IMR-90 (cell line): ENCODE results near the gene NRP1. TPM values are rescaled to one million over a fixed set of nuclear protein-coding genes. Genes with fewer than 3 reads are reported as not detected.

Experiments used
- ATAC-seq: fragments of 200-7000 bp; cut with Tn5 transposase; 2 replicates; pipeline ENCODE4 v1.9.1; 2020; ENCODE audit warnings: low read depth, mild to moderate bottlenecking, moderate library complexity
- BruUV-seq: library from RNA; stranded (reverse); fragments of 400-500 nt; replicated peaks from 2 replicates; lab custom pipeline; 2021; lab: Mats Ljungman, UMichigan
- CTCF ChIA-PET: fragments of 300-600 bp; formaldehyde crosslinking; extraction: SDS; loops from one replicate; lab custom pipeline; 2021; ENCODE audit warnings: antibody characterized with exemption; lab: Yijun Ruan, JAX
- POLR2A ChIA-PET: fragments of 300-600 bp; sonication (Branson Sonifier 250); formaldehyde crosslinking; loops from one replicate; lab custom pipeline; 2022; ENCODE audit warnings: antibody characterized with exemption; ENCODE audit not compliant: unreplicated experiment; lab: Charles Lee
- DNase-seq: peaks from one replicate; pipeline ENCODE4 v3.0.0; 2013
- H2AFZ ChIP-seq: replicated peaks from 2 replicates; pipeline ENCODE3; 2013; ENCODE audit warnings: low read length, mild to moderate bottlenecking; ENCODE audit not compliant: poor library complexity
- H2AK5ac ChIP-seq: 2 replicates; pipeline ENCODE4 v1.6.1; 2013; ENCODE audit warnings: low read depth, low read length, inconsistent platforms
- H2AK9ac ChIP-seq: replicated peaks from 2 replicates; pipeline ENCODE3; 2013; ENCODE audit warnings: mild to moderate bottlenecking, low read depth, low read length, moderate library complexity; ENCODE audit not compliant: poor library complexity
- H2BK120ac ChIP-seq: 2 replicates; pipeline ENCODE4 v1.6.1; 2013; ENCODE audit warnings: low read depth, low read length, inconsistent platforms
- H2BK15ac ChIP-seq: 3 replicates; pipeline ENCODE4 v1.6.1; 2013; ENCODE audit warnings: low read depth, low read length, inconsistent platforms
- H2BK20ac ChIP-seq: 2 replicates; pipeline ENCODE4 v1.6.1; 2013; ENCODE audit warnings: low read depth, mild to moderate bottlenecking, inconsistent platforms, low read length, moderate library complexity
- H2BK5ac ChIP-seq: 2 replicates; pipeline ENCODE4 v1.6.1; 2013; ENCODE audit warnings: mild to moderate bottlenecking, low read depth, low read length, inconsistent platforms; ENCODE audit not compliant: poor library complexity, severe bottlenecking
- H3K14ac ChIP-seq: replicated peaks from 2 replicates; pipeline ENCODE4 v1.6.1; 2013; ENCODE audit warnings: low read depth, low read length, inconsistent platforms
- H3K18ac ChIP-seq: 2 replicates; pipeline ENCODE4 v1.6.1; 2013; ENCODE audit warnings: low read depth, low read length, control low read depth
- H3K23ac ChIP-seq: 2 replicates; pipeline ENCODE4 v1.6.1; 2013; ENCODE audit warnings: low read depth, low read length, inconsistent platforms
- H3K27ac ChIP-seq: 2 replicates; pipeline ENCODE4 v1.5.1; 2013; ENCODE audit warnings: mild to moderate bottlenecking, control low read depth, low read length; ENCODE audit not compliant: insufficient read depth
- H3K27me3 ChIP-seq: 2 replicates; pipeline ENCODE4 v1.6.1; 2013; ENCODE audit warnings: low read length; ENCODE audit not compliant: control insufficient read depth, insufficient read depth
- H3K36me3 ChIP-seq: 2 replicates; pipeline ENCODE4 v1.6.1; 2013; ENCODE audit warnings: low read length, mixed read lengths; ENCODE audit not compliant: control insufficient read depth, insufficient read depth
- H3K4ac ChIP-seq: 2 replicates; pipeline ENCODE4 v1.6.1; 2013; ENCODE audit warnings: low read depth, low read length, inconsistent platforms
- H3K4me1 ChIP-seq: 2 replicates; pipeline ENCODE4 v1.6.1; 2013; ENCODE audit warnings: low read length, mixed read lengths; ENCODE audit not compliant: control insufficient read depth, insufficient read depth
- H3K4me2 ChIP-seq: 2 replicates; pipeline ENCODE4 v1.6.1; 2013; ENCODE audit warnings: low read depth, mild to moderate bottlenecking, control low read depth, low read length, moderate library complexity
- H3K4me3 ChIP-seq: 2 replicates; pipeline ENCODE4 v1.5.1; 2013; ENCODE audit warnings: low read depth, mild to moderate bottlenecking, control low read depth, low read length, moderate library complexity; ENCODE audit not compliant: insufficient read depth
- H3K56ac ChIP-seq: 2 replicates; pipeline ENCODE4 v1.6.1; 2013; ENCODE audit warnings: low read length, inconsistent platforms; ENCODE audit not compliant: insufficient read depth; ENCODE audit errors: extremely low read depth
- H3K79me1 ChIP-seq, 2 experiments: 2 replicates each; pipeline ENCODE4 v1.6.1; 2013; ENCODE audit warnings: low read length in 2 of 2, inconsistent platforms in 1 of 2, low read depth in 1 of 2
- H3K9ac ChIP-seq: 2 replicates; pipeline ENCODE4 v1.6.1; 2013; ENCODE audit warnings: low read depth, low read length, control low read depth
- H3K9me1 ChIP-seq: 2 replicates; pipeline ENCODE4 v1.6.1; 2013; ENCODE audit warnings: low read length, inconsistent platforms; ENCODE audit not compliant: insufficient read depth
- H3K9me3 ChIP-seq: 2 replicates; pipeline ENCODE4 v1.6.1; 2013; ENCODE audit warnings: low read length; ENCODE audit not compliant: control insufficient read depth, insufficient read depth
- H4K20me1 ChIP-seq: 2 replicates; pipeline ENCODE4 v1.6.1; 2013; ENCODE audit warnings: low read length, inconsistent platforms; ENCODE audit not compliant: insufficient read depth
- H4K5ac ChIP-seq: 2 replicates; pipeline ENCODE4 v1.6.1; 2013; ENCODE audit warnings: mild to moderate bottlenecking, low read depth, low read length, control low read depth
- H4K8ac ChIP-seq, 2 experiments: 2 replicates each; pipeline ENCODE4 v1.6.1; 2013; ENCODE audit warnings: low read depth in 2 of 2, low read length in 2 of 2, control low read depth in 1 of 2, inconsistent platforms in 1 of 2
- H4K91ac ChIP-seq: 2 replicates; pipeline ENCODE4 v1.6.1; 2013; ENCODE audit warnings: low read depth, low read length, inconsistent platforms; ENCODE audit not compliant: insufficient read depth
- WGBS, 2 experiments: methylation state at CpG; one replicate each; pipeline versions ENCODE4 v1.1.5 to v1.1.7; 2013; ENCODE audit warnings: missing lambda C conversion rate in 2 of 2; ENCODE audit not compliant: insufficient read length in 1 of 2; ENCODE audit errors: extremely low coverage in 2 of 2; 5-methylcytosine and 5-hydroxymethylcytosine counted together
- dilution Hi-C: fragments of 300-500 bp; cut with HindIII; formaldehyde crosslinking; loops from one replicate; pipeline ENCODE4 v1.14.3; 2018; ENCODE audit warnings: low sequenced_read_pairs; ENCODE audit not compliant: unreplicated experiment
- in situ Hi-C: fragments of 300-500 bp; cut with MboI; formaldehyde crosslinking; loops from 3 replicates; pipeline ENCODE4 v1.14.3; 2019; ENCODE audit warnings: low sequenced_read_pairs, inconsistent platforms, mixed read lengths
- intact Hi-C: fragments of 100-400 bp; cut with micrococcal nuclease; formaldehyde crosslinking; loops from 2 replicates; pipeline ENCODE4 v1.10.0; 2022
- polyA plus RNA-seq, 3 experiments: library from polyadenylated mRNA; depleted of rRNA; stranded (reverse); fragments of >200 nt; gene quantifications; 2 replicates each; pipeline ENCODE4 v1.2.3, GENCODE V29; 2012; ENCODE audit warnings: low replicate concordance in 1 of 3
- total RNA-seq: library from RNA; depleted of rRNA; stranded (reverse); fragments of >200 nt; gene quantifications from 2 replicates; pipeline ENCODE4 v1.2.3, GENCODE V29; 2012
- TF ChIP-seq, protein P1 (sequence below): fragments of 150-350 bp; IDR thresholded peaks from 2 replicates; pipeline ENCODE4 v1.6.1; 2016; ENCODE audit warnings: low read depth, mild to moderate bottlenecking, low read length, moderate library complexity, borderline replicate concordance

NRP1 gene
- total and polyA plus RNA-seq, 2 of the 4 experiments (the other 2 are of a cell fraction) = 108 to 227 TPM

GRCh38 chr10:33231621-33232350 is 102.7 kb downstream of the NRP1 start:
- Histone ChIP-seq H3K23ac (no peak overlapping the region), H4K20me1 (no peaks in the 10 kb centered on the region), H3K4me3 (no peak overlapping the region), H3K14ac (no peak overlapping the region), H2AK5ac (no peak overlapping the region), H2BK20ac (no peak overlapping the region), H3K18ac (no peak overlapping the region), H2AK9ac (no peak overlapping the region), H3K56ac (no peak overlapping the region), H2BK120ac (no peak overlapping the region), H4K5ac (peak overlapping the region; percentile 37; the same call in 1 of the 2 replicates), H4K91ac (no peak overlapping the region), H3K9me3 (no peaks in the 10 kb centered on the region), H3K79me1 (peaks cover 16 to 64% of the 10 kb centered on the region in 2 experiments), H2BK15ac (no peak overlapping the region), H3K9ac (no peak overlapping the region), H3K27ac (no peak overlapping the region), H3K4me2 (no peak overlapping the region), H2AFZ (no peak overlapping the region), H4K8ac (no peak overlapping the region), H3K9me1 (peaks cover 4% of the 10 kb centered on the region; the same call in 1 of the 2 replicates), H3K4me1 (peaks cover 19% of the 10 kb centered on the region), H3K36me3 (peaks cover 5% of the 10 kb centered on the region; the same call in 1 of the 2 replicates), H3K4ac (no peak overlapping the region), H3K27me3 (no peaks in the 10 kb centered on the region), H2BK5ac (no peak overlapping the region)
- dilution Hi-C loops = no loop called here
- DNase-seq = no peak
- no TSS peak for BruUV-seq
- no peak for ATAC-seq
- TF ChIP-seq, protein P1, sequence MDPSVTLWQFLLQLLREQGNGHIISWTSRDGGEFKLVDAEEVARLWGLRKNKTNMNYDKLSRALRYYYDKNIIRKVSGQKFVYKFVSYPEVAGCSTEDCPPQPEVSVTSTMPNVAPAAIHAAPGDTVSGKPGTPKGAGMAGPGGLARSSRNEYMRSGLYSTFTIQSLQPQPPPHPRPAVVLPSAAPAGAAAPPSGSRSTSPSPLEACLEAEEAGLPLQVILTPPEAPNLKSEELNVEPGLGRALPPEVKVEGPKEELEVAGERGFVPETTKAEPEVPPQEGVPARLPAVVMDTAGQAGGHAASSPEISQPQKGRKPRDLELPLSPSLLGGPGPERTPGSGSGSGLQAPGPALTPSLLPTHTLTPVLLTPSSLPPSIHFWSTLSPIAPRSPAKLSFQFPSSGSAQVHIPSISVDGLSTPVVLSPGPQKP = no peak
- intact Hi-C loops = no loop called here
- in situ Hi-C loops = no loop called here
- no CpG with 5 or more reads among the region's 7 CpGs for WGBS, 2 experiments
- POLR2A ChIA-PET = no interaction called here
- CTCF ChIA-PET = no interaction called here
